H54 (cell line): ENCODE data around the gene DOCK4.

ENCODE experiments used
- DNase-seq: peaks from one replicate; pipeline ENCODE4 v3.0.0; 2011; ENCODE audit warnings: low spot score, mixed read lengths; ENCODE audit not compliant: insufficient read length
- FAIRE-seq: peaks from 3 replicates; lab custom pipeline; 2011; peaks lifted over from hg19 to GRCh38; lab: Jason Lieb, UNC
- POLR2A ChIP-seq: IDR thresholded peaks from 2 replicates; pipeline ENCODE4 v1.6.1; 2011; ENCODE audit warnings: low read depth, mild to moderate bottlenecking, low read length

Gene DOCK4

GRCh38 chr7:112120696-112121217 is 85.4 kb downstream of the DOCK4 start:
- FAIRE-seq (no peak), DNase-seq (no peak)
- TF ChIP-seq POLR2A: no peak

- TF ChIP-seq POLR2A: no peak
- FAIRE-seq (no peak), DNase-seq (no peak)
Observed at GRCh38 chr7:112118581-112119566, 87.3 kb downstream of the DOCK4 start.

GRCh38 chr7:112116894-112117293 is 89.3 kb downstream of the DOCK4 start:
- no peak for TF ChIP-seq POLR2A
- FAIRE-seq (no peak), DNase-seq (no peak)

- DNase-seq (no peak), FAIRE-seq (no peak)
- no peak for TF ChIP-seq POLR2A
Observed at GRCh38 chr7:112116358-112116757, 89.8 kb downstream of the DOCK4 start.

DNA sequence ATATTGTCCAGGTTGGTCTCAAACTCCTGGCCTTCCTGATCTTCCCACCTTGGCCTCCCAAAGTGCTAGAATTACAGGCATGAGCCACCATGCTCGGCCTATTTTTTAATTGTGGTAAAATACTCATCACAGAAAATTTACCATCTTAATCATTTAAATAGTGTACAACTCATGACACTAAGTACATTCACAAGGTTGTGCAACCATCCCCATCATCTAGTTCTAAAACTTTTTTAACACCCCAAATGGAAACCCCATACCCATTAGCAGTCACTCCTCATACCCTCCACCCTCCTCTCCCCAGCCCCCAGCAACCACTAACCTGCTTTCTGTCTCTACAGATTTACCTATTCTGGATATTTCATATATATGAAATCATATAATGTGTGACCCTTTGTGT is 90.3 kb downstream of the DOCK4 start:
- FAIRE-seq: no peak
- TF ChIP-seq POLR2A: no peak
- no peak for DNase-seq

DNA sequence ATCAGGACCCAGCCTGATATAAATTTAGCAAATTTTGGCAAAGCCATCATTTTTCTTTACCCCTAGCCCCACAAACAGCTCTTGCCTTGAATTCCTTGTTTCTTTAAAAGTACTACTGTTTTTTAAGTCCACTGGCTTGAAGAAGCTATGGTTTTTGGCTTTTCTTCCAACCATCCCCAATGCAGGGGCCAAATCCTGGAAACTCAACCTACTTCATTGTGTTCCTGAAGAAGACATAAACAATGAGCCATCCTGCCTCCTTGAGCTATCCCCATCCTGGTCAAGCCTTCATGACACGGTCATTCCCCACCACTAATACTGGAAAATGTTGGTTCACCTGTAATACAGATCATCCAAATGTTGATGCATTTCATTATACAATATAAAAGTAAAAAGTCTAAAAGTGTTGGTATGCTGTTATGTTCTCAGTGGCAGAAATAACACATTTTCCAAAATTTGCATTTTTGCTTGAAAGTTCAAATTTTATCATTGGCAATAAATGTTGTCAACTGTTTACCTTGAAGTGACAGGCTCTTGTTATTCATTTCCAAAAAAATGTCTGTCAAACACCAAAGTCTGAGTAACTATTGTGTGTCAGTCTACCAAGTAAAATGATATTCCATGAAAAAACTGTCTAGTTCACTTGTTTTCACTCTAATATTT is 92.2 kb downstream of the DOCK4 start:
- FAIRE-seq (no peak), DNase-seq (no peak)
- no peak for TF ChIP-seq POLR2A

GRCh38 chr7:112112822-112113255 is 93.4 kb downstream of the DOCK4 start:
- FAIRE-seq (no peak), DNase-seq (no peak)
- no peak for TF ChIP-seq POLR2A

DNA sequence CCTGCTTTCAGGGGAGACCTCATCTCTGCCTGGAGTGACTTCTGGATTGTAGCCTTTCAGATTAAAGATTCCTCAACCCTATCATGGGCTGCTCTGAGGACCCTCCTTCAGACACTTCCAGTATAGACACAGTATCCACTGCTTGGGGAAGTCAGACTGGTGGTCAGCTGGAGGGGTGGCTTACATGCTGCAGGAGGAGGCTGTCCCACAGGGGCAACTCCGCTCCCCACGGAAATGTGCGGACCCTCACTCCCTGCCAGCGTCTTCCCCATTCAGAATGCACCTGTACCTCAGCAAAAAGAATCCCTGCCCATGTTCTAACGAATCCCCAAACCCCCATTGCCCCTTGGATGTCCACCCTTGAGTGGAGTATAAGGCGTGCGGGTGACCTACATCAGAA is 95.5 kb downstream of the DOCK4 start:
- DNase-seq: no peak
- no peak for TF ChIP-seq POLR2A
- no peak for FAIRE-seq

GRCh38 chr7:112110175-112110574 is 96.0 kb downstream of the DOCK4 start:
- TF ChIP-seq POLR2A: no peak
- FAIRE-seq (no peak), DNase-seq (no peak)

DNA sequence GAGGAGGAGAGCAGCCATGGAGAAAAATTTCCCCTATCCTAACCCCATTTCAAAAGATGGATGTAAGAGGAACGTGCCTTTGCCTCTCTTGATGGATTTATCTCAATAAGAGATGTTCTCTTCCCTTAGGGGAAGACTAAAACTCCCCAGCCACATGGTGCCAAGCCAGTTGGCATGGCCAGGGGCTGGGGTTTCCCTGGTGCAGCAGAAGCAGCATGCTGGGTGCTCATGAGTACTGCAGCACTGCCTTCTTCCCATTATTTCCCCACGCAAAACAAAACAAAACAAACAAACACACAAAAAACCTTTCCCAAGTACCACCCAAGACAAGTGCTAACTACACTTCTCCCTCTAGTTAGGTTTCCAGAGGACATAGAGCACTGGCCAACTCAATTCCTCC is 97.2 kb downstream of the DOCK4 start:
- FAIRE-seq: no peak
- DNase-seq: no peak
- TF ChIP-seq POLR2A: no peak

GRCh38 chr7:112105584-112106530 is 100.3 kb downstream of the DOCK4 start:
- FAIRE-seq: no peak
- no peak for DNase-seq
- no peak for TF ChIP-seq POLR2A

- DNase-seq: no peak
- TF ChIP-seq POLR2A: no peak
- no peak for FAIRE-seq
Observed at GRCh38 chr7:112104120-112104519, 102.1 kb downstream of the DOCK4 start.

- DNase-seq (no peak), FAIRE-seq (no peak)
- TF ChIP-seq POLR2A: no peak
Observed at GRCh38 chr7:112103246-112103645, 103.0 kb downstream of the DOCK4 start.
